Articular chondrocyte of knee joint (primary cell): ENCODE data around the gene LIPE. TPM values are rescaled to one million over a fixed set of nuclear protein-coding genes. Genes with fewer than 3 reads are reported as not detected.

Experiments
- small RNA-seq: library from RNA; depleted of rRNA; stranded (forward); fragments of <200 nt; gene quantifications from one replicate; pipeline ENCODE3, GENCODE V24; 2012
- total RNA-seq: library from RNA; depleted of rRNA; stranded (reverse); fragments of >200 nt; gene quantifications from 2 replicates; pipeline ENCODE4 v1.2.3, GENCODE V29; 2012

The LIPE gene
- 2.6 and 3.4 TPM in 2 replicates for total RNA-seq

GRCh38 chr19:42427313-42427712, at the start of gene LIPE:
Gene LIPE, minus strand, starts transcription at chr19:42427388. Its CDS starts 239 bp downstream, at chr19:42427149.

DNA sequence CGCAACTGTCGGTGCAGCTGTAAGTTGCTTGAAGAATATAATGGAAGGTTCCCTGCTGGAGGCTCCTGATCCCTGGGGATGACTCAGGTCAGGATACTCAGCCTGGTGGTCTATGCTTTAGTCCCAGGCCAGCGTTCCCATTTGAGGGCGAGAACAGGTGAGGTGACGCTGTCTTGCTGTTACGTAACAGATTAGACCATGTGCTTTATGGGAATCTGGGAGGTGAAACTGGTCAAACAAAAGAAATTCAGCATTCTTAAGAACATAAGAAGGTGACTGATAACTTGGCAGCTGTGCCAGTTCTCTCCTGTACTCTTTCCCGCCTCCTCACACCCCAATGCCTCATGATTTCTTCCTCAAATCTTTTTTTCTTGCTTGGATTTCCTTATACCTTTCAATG, 15.6 kb upstream of the LIPE start, which contains the start of gene CXCL17:
TSS of gene CXCL17 (minus strand) at position 114 of the 400 bp plus-strand sequence. CDS start 114 bp downstream, outside the sequence.

DNA sequence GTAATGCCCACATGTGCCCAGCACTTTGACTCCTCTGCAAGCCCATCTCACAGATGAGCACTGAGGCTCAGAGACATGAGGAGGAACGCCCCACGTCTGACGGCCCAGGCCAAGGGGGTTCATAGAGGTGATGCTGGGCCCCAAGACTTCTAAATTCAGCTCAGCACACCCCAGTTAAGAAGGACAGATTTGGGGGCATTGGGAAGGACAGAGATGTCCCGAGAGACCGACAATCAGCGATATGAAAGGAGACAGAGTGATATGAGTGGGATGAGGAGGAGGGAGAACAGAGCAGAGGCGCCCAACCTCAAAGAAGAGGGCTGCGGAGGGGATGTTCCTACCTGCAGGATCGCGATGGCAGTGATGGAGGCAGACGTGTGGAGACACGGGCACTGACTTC, 37.3 kb downstream of the LIPE start, which contains the start of gene CNFN:
TSS of gene CNFN (minus strand) at position 399 of the 400 bp plus-strand sequence. CDS start 1,260 bp downstream, outside the sequence.

Small RNA genes within 50 kb of the gene (small RNA-seq; reads per million reads assigned to genes)
- not detected for gene RNU4-60P

Other genes starting within 250 kb of the LIPE start
- 16.5 and 17.9 TPM in 2 replicates for gene DEDD2, start 209.7 kb downstream of the LIPE start, total RNA-seq
- gene ZNF526, start 207.1 kb downstream of the LIPE start, total RNA-seq: 11.4 and 13.3 TPM in 2 replicates
- gene GSK3A, start 184.8 kb downstream of the LIPE start, total RNA-seq: 14.4 and 15.0 TPM in 2 replicates
- 27.7 and 49.8 TPM in 2 replicates for gene ERF, start 172.3 kb downstream of the LIPE start, total RNA-seq
- gene CIC, start 158.1 kb downstream of the LIPE start, total RNA-seq: 24.4 and 24.6 TPM in 2 replicates
- gene PRR19, start 125.3 kb downstream of the LIPE start, total RNA-seq: 0.39 and 0.43 TPM in 2 replicates
- gene PAFAH1B3, start 124.8 kb downstream of the LIPE start, total RNA-seq: 12.2 and 15.0 TPM in 2 replicates
- not detected in 2 replicates for gene TMEM145, start 114.1 kb downstream of the LIPE start, total RNA-seq
- 19.2 and 19.6 TPM in 2 replicates for gene MEGF8, start 101.8 kb downstream of the LIPE start, total RNA-seq
- gene CNFN, start 37.1 kb downstream of the LIPE start, total RNA-seq: 0.32 TPM in 1 of 2 replicates, not detected in the other
- not detected in 2 replicates for gene CXCL17, start 15.6 kb upstream of the LIPE start, total RNA-seq
- 0.32 TPM in 1 of 2 replicates, not detected in the other for gene CEACAM1, start 101.1 kb upstream of the LIPE start, total RNA-seq
- gene CEACAM8, start 167.5 kb upstream of the LIPE start, total RNA-seq: not detected in 2 replicates